H1 (cell line): ENCODE measurements around the gene FA2H. TPM values are rescaled to one million over a fixed set of nuclear protein-coding genes. Genes with fewer than 3 reads are reported as not detected.

ENCODE experiments used
- CTCF ChIA-PET: fragments of 300-600 bp; sonication (Branson Sonifier 250); formaldehyde crosslinking; loops from one replicate; lab custom pipeline; 2021; ENCODE audit not compliant: partially characterized antibody; lab: Charles Lee
- POLR2A ChIA-PET: fragments of 300-600 bp; sonication (Branson Sonifier 250); formaldehyde crosslinking; loops from one replicate; lab custom pipeline; 2021; ENCODE audit warnings: inconsistent platforms; ENCODE audit not compliant: partially characterized antibody; lab: Charles Lee
- DNase-seq, 2 experiments: peaks; one replicate each; pipeline versions ENCODE4 v3.0.0 to v3.0.0-alpha.2; 2010 to 2022; ENCODE audit warnings: low spot score in 2 of 2, low read depth in 1 of 2, mixed read lengths in 1 of 2
- FAIRE-seq: peaks from 2 replicates; lab custom pipeline; 2011; peaks lifted over from hg19 to GRCh38; lab: Jason Lieb, UNC
- H2AFZ ChIP-seq: 2 replicates; pipeline ENCODE4 v1.8.1; 2012; ENCODE audit warnings: low read length, inconsistent platforms
- H2AK5ac ChIP-seq: 2 replicates; pipeline ENCODE4 v1.6.1; 2013; ENCODE audit warnings: low read depth, low read length
- H2BK120ac ChIP-seq: replicated peaks from 2 replicates; pipeline ENCODE3; 2013; ENCODE audit warnings: low read depth, low read length, inconsistent platforms
- H2BK12ac ChIP-seq: 2 replicates; pipeline ENCODE4 v1.6.1; 2013; ENCODE audit warnings: low read depth, low read length
- H2BK15ac ChIP-seq: 2 replicates; pipeline ENCODE4 v1.6.1; 2013; ENCODE audit warnings: low read length
- H2BK20ac ChIP-seq: 2 replicates; pipeline ENCODE4 v1.6.1; 2013; ENCODE audit warnings: low read length
- H2BK5ac ChIP-seq: 2 replicates; pipeline ENCODE4 v1.6.1; 2013; ENCODE audit warnings: low read depth, low read length
- H3K14ac ChIP-seq: 2 replicates; pipeline ENCODE4 v1.6.1; 2013; ENCODE audit warnings: inconsistent platforms; ENCODE audit not compliant: insufficient read length
- H3K18ac ChIP-seq: 2 replicates; pipeline ENCODE4 v1.6.1; 2013; ENCODE audit warnings: low read length; ENCODE audit errors: extremely low read depth
- H3K23ac ChIP-seq: 2 replicates; pipeline ENCODE4 v1.6.1; 2013; ENCODE audit warnings: inconsistent platforms; ENCODE audit not compliant: insufficient read length
- H3K23me2 ChIP-seq: 2 replicates; pipeline ENCODE4 v1.6.1; 2013; ENCODE audit warnings: low read depth, low read length
- H3K27ac ChIP-seq: 2 replicates; pipeline ENCODE4 v1.6.1; 2011; ENCODE audit warnings: low read depth, low read length, inconsistent platforms
- H3K27me3 ChIP-seq, 4 experiments: replicated peaks in 1 of 4; 1 replicate in 1 of 4; 2 replicates in 3 of 4; pipeline versions ENCODE4 v1.6.1 to v1.8.1; 2011 to 2013; ENCODE audit warnings: low read length in 3 of 4, mild to moderate bottlenecking in 3 of 4, inconsistent platforms in 2 of 4, mixed read lengths in 2 of 4, moderate library complexity in 1 of 4; ENCODE audit not compliant: control insufficient read depth in 3 of 4, insufficient read depth in 3 of 4; ENCODE audit errors: extremely low read depth in 1 of 4
- H3K36me3 ChIP-seq, 4 experiments: 2 replicates each; pipeline versions ENCODE4 v1.6.1 to v1.8.1; 2011 to 2013; ENCODE audit warnings: mild to moderate bottlenecking in 4 of 4, low read length in 3 of 4, moderate library complexity in 2 of 4, control low read depth in 1 of 4, inconsistent platforms in 1 of 4; ENCODE audit not compliant: insufficient read depth in 4 of 4, control insufficient read depth in 2 of 4
- H3K4ac ChIP-seq: replicated peaks from 2 replicates; pipeline ENCODE3; 2013; ENCODE audit warnings: low read length, low read depth, mixed read lengths, inconsistent platforms; ENCODE audit not compliant: insufficient read length
- H3K4me1 ChIP-seq, 4 experiments: replicated peaks in 1 of 4; 1 replicate in 1 of 4; 2 replicates in 3 of 4; pipeline versions ENCODE4 v1.6.1 to v1.8.1; 2011 to 2013; ENCODE audit warnings: low read length in 3 of 4, inconsistent platforms in 2 of 4, mixed read lengths in 1 of 4; ENCODE audit not compliant: insufficient read depth in 4 of 4, control insufficient read depth in 3 of 4
- H3K4me2 ChIP-seq, 2 experiments: 2 replicates each; pipeline versions ENCODE4 v1.6.1 to v1.8.1; 2011 to 2013; ENCODE audit warnings: low read depth in 2 of 2, low read length in 2 of 2, control low read depth in 1 of 2, inconsistent platforms in 1 of 2, mild to moderate bottlenecking in 1 of 2; ENCODE audit not compliant: insufficient read depth in 1 of 2
- H3K4me3 ChIP-seq, 4 experiments: fragments of 200-600, 300-600 bp in 1 of 4; sonication (generic), shearing (Covaris generic), sonication (Bioruptor Twin) in 1 of 4; 2 replicates each; pipeline versions ENCODE4 v1.5.1 to v1.8.1; 2011 to 2016; ENCODE audit warnings: low read length in 4 of 4, low read depth in 3 of 4, control low read depth in 2 of 4, inconsistent platforms in 2 of 4, mild to moderate bottlenecking in 2 of 4, mixed read lengths in 1 of 4, moderate library complexity in 1 of 4; ENCODE audit not compliant: insufficient read depth in 2 of 4; ENCODE audit errors: extremely low read depth in 1 of 4
- H3K56ac ChIP-seq: replicated peaks from 2 replicates; pipeline ENCODE3; 2013; ENCODE audit warnings: low read depth, mild to moderate bottlenecking, mixed read lengths, low read length, inconsistent platforms; ENCODE audit not compliant: insufficient read length
- H3K79me1 ChIP-seq: 2 replicates; pipeline ENCODE4 v1.6.1; 2013; ENCODE audit warnings: low read depth, low read length, control low read depth
- H3K79me2 ChIP-seq, 2 experiments: 2 replicates each; pipeline versions ENCODE4 v1.6.1 to v1.8.1; 2012 to 2013; ENCODE audit warnings: low read length in 2 of 2, mild to moderate bottlenecking in 2 of 2, inconsistent platforms in 1 of 2; ENCODE audit not compliant: insufficient read depth in 2 of 2, control insufficient read depth in 1 of 2
- H3K9ac ChIP-seq, 4 experiments: replicated peaks in 1 of 4; 1 replicate in 1 of 4; 2 replicates in 3 of 4; pipeline versions ENCODE4 v1.6.1 to v1.8.1; 2011 to 2013; ENCODE audit warnings: low read depth in 3 of 4, low read length in 3 of 4, control low read depth in 2 of 4, mild to moderate bottlenecking in 2 of 4, moderate library complexity in 2 of 4, inconsistent platforms in 1 of 4; ENCODE audit errors: extremely low read depth in 1 of 4
- H3K9me3 ChIP-seq, 2 experiments: 2 replicates each; pipeline versions ENCODE4 v1.6.1 to v1.8.1; 2012 to 2013; ENCODE audit warnings: mild to moderate bottlenecking in 2 of 2, moderate library complexity in 2 of 2, control low read depth in 1 of 2, inconsistent platforms in 1 of 2, low read depth in 1 of 2, low read length in 1 of 2, mixed read lengths in 1 of 2; ENCODE audit not compliant: insufficient read depth in 2 of 2
- H4K20me1 ChIP-seq, 2 experiments: replicated peaks in 1 of 2; 2 replicates each; pipeline versions ENCODE3 to v1.8.1; 2011 to 2013; ENCODE audit warnings: inconsistent platforms in 2 of 2, low read length in 2 of 2, mild to moderate bottlenecking in 1 of 2; ENCODE audit not compliant: insufficient read depth in 2 of 2, control insufficient read depth in 1 of 2
- H4K5ac ChIP-seq: 2 replicates; pipeline ENCODE4 v1.6.1; 2013; ENCODE audit warnings: low read length, low read depth, mixed read lengths, inconsistent platforms; ENCODE audit not compliant: insufficient read length
- H4K8ac ChIP-seq: 2 replicates; pipeline ENCODE4 v1.8.0; 2013; ENCODE audit warnings: mild to moderate bottlenecking, moderate library complexity, low read length, inconsistent platforms; ENCODE audit not compliant: insufficient read depth; ENCODE audit errors: extremely low read depth
- H4K91ac ChIP-seq: replicated peaks from 2 replicates; pipeline ENCODE3; 2013; ENCODE audit warnings: low read length, mixed read lengths, inconsistent platforms; ENCODE audit not compliant: insufficient read length
- ASH2L ChIP-seq: fragments of 200-600, 300-600 bp; sonication (generic); IDR thresholded peaks from one replicate; pipeline ENCODE4 v1.7.1; 2017; ENCODE audit warnings: low read length
- BCL11A ChIP-seq, 2 experiments: IDR thresholded peaks; one replicate each; pipeline ENCODE4 v1.6.1; 2011; ENCODE audit warnings: low read depth in 2 of 2, low read length in 2 of 2, mild to moderate bottlenecking in 2 of 2
- BRCA1 ChIP-seq: IDR thresholded peaks from 2 replicates; pipeline ENCODE4 v1.6.1; 2012; ENCODE audit warnings: low read depth, low read length, improper control_type of control experiment
- CHD1 ChIP-seq: IDR thresholded peaks from 2 replicates; pipeline ENCODE4 v1.6.1; 2012; ENCODE audit warnings: low read depth, low read length, improper control_type of control experiment
- GABPA ChIP-seq: IDR thresholded peaks from 2 replicates; pipeline ENCODE4 v1.6.1; 2011; ENCODE audit warnings: mild to moderate bottlenecking, low read length, moderate library complexity, borderline replicate concordance; ENCODE audit not compliant: insufficient read depth
- GTF2F1 ChIP-seq: IDR thresholded peaks from 2 replicates; pipeline ENCODE4 v1.6.1; 2012; ENCODE audit warnings: low read depth, low read length, improper control_type of control experiment, borderline replicate concordance
- KDM1A ChIP-seq: fragments of 200-600, 300-600 bp; sonication (generic); IDR thresholded peaks from 2 replicates; pipeline ENCODE4 v1.7.1; 2016; ENCODE audit warnings: mild to moderate bottlenecking, low read length, borderline replicate concordance
- PHF8 ChIP-seq: fragments of 200-600 bp; sonication (generic); conservative IDR thresholded peaks from 2 replicates; pipeline ENCODE4 v1.7.1; 2012; ENCODE audit warnings: low read depth, mild to moderate bottlenecking, inconsistent platforms, low read length, moderate library complexity
- SAP30 ChIP-seq: fragments of 300-600 bp; sonication (generic); IDR thresholded peaks from 2 replicates; pipeline ENCODE4 v1.7.1; 2012; ENCODE audit warnings: low read length, moderate library complexity, mild to moderate bottlenecking, inconsistent platforms; ENCODE audit not compliant: insufficient read depth, insufficient replicate concordance
- SP4 ChIP-seq: IDR thresholded peaks from 2 replicates; pipeline ENCODE4 v1.6.1; 2012; ENCODE audit warnings: low read length, inconsistent platforms
- TAF1 ChIP-seq: IDR thresholded peaks from 2 replicates; pipeline ENCODE4 v1.6.1; 2011; ENCODE audit warnings: mild to moderate bottlenecking, low read depth, low read length
- WGBS, 2 experiments: shearing (Covaris generic) in 1 of 2; methylation state at CpG; one replicate each; pipeline versions ENCODE4 v1.1.6 to v1.1.7; 2013 to 2015; ENCODE audit warnings: low lambda C conversion rate in 2 of 2, mixed read lengths in 2 of 2, inconsistent platforms in 1 of 2, low coverage in 1 of 2, missing lambda C conversion rate in 1 of 2; ENCODE audit not compliant: insufficient replicate concordance in 2 of 2, insufficient coverage in 1 of 2, insufficient read length in 1 of 2; ENCODE audit errors: extremely low coverage in 1 of 2, missing lambda C conversion rate in 1 of 2; 5-methylcytosine and 5-hydroxymethylcytosine counted together
- polyA plus RNA-seq, 7 experiments: library from polyadenylated mRNA; depleted of rRNA in 3 of 7; stranded (reverse) in 5 of 7; unstranded in 2 of 7; fragments of >200 nt in 5 of 7; fragments of 200-250 nt in 2 of 7; gene quantifications; 1 replicate in 5 of 7; 2 replicates in 1 of 7; 4 replicates in 1 of 7; pipeline versions ENCODE4 v1.2.1 to v1.2.3, GENCODE V29; 2011 to 2013; ENCODE audit warnings: missing spikeins in 2 of 7, mixed read lengths in 2 of 7
- total RNA-seq: library from RNA; stranded (reverse); fragmentation: NEBNext Ultra II Directional; extraction: Animal tissue kit (Norgen Biotek cat#: 25700); gene quantifications from 2 replicates; pipeline ENCODE4 v1.2.1, GENCODE V29; 2021

The FA2H gene
- total and polyA plus RNA-seq, 2 of the 8 experiments (the other 6 are each of a cell fraction or from before 2014, with no cell fraction given), result 2.1 to 2.5 TPM

GRCh38 chr16:74718140-74718539, 56.5 kb downstream of the FA2H start:
- DNase-seq (no peak), FAIRE-seq (no peak)
- H2BK5ac ChIP-seq, result no peak overlapping the region
- no peak overlapping the region for H3K4ac ChIP-seq
- TF ChIP-seq KDM1A (no peak), SAP30 (no peak), GABPA (no peak), GTF2F1 (no peak), BRCA1 (no peak), ASH2L (no peak), CHD1 (no peak), SP4 (no peak), TAF1 (no peak), PHF8 (no peak), BCL11A (IDR thresholded peaks at IDR 0.05; ENCODE audit: low read depth in 2 of 2, low read length in 2 of 2) (no peak)
- no peaks in the 10 kb centered on the region for H3K27me3 ChIP-seq
- H3K18ac ChIP-seq, result no peak overlapping the region
- no peak overlapping the region for H3K9ac ChIP-seq
- H2AK5ac ChIP-seq, result no peak overlapping the region
- no peak overlapping the region for H2AFZ ChIP-seq
- H3K56ac ChIP-seq, result no peak overlapping the region
- no peak overlapping the region for H3K27ac ChIP-seq
- no peak overlapping the region for H4K91ac ChIP-seq
- H2BK15ac ChIP-seq, result no peak overlapping the region
- H4K8ac ChIP-seq, result no peak overlapping the region
- POLR2A ChIA-PET, result interaction anchor here (0.8 to 1.3 kb wide), 2 partner anchors 17 to 57 kb away, joined by 3 to 4 read pairs; partner anchors contain the start of gene MLKL
- CTCF ChIA-PET, result interaction anchor here (0.5 to 21.3 kb wide), 10 partner anchors 8 to 257 kb away, joined by 3 to 576 read pairs (median 4); partner anchors contain the start of gene MLKL
- no peak overlapping the region for H2BK120ac ChIP-seq
- no peak overlapping the region for H3K23ac ChIP-seq
- no peaks in the 10 kb centered on the region for H3K9me3 ChIP-seq
- 94% methylated on average over 13 of the region's 13 CpGs; no CpG with 5 or more reads in 1 of the 2 experiments for WGBS, 2 experiments
- no peak overlapping the region for H2BK20ac ChIP-seq
- H3K4me3 ChIP-seq, result no peak overlapping the region
- H3K79me2 ChIP-seq, result no peaks in the 10 kb centered on the region
- no peaks in the 10 kb centered on the region for H3K79me1 ChIP-seq
- H3K4me1 ChIP-seq, result no peaks in the 10 kb centered on the region; a peak in 1 of 7 replicates
- H3K23me2 ChIP-seq, result no peaks in the 10 kb centered on the region; the same call in 1 of the 2 replicates
- no peaks in the 10 kb centered on the region for H3K36me3 ChIP-seq
- no peak overlapping the region for H3K4me2 ChIP-seq
- H2BK12ac ChIP-seq, result no peak overlapping the region
- no peak overlapping the region for H4K5ac ChIP-seq
- no peaks in the 10 kb centered on the region for H4K20me1 ChIP-seq
- H3K14ac ChIP-seq, result no peak overlapping the region
